ENCODE measurements around the gene CISH. TPM values are rescaled to one million over a fixed set of nuclear protein-coding genes. Genes with fewer than 3 reads are reported as not detected.

CISH gene
- polyA plus RNA-seq, 3 donors from 2014 or later: 4.5 to 23.2 (median 7.3) TPM

- H3K27me3 Mint-ChIP-seq (ENCODE audit: low read depth in 3 of 3): peaks cover 0 to 6% (median 2%) of the 10 kb centered on the region in 3 donors
Observed at GRCh38 chr3:50630394-50630793, 18.8 kb upstream of the CISH start.

GRCh38 chr3:50628601-50629000 lies 17.0 kb upstream of the CISH start:
- Mint-ChIP-seq H3K9me3 (no peaks in the 10 kb centered on the region), H3K36me3 (no peaks in the 10 kb centered on the region), H3K27me3 (ENCODE audit: low read depth in 3 of 3) (peaks cover 0 to 6% (median 2%) of the 10 kb centered on the region in 3 donors), H3K4me3 (no peak overlapping the region), H3K4me1 (peaks cover 93 to 99% of the 10 kb centered on the region in 2 donors), H3K27ac (peak overlapping the region in 2 of 6 donors; percentile 44 to 60)
- no peak for DNase-seq

More at GRCh38 chr3:50630394-50630793, 18.8 kb upstream of the CISH start:
- no peak for DNase-seq
- Mint-ChIP-seq H3K4me3 (peak overlapping the region; percentile 21 to 59 (median 52)), H3K4me1 (peaks cover 89 to 99% of the 10 kb centered on the region in 2 donors), H3K36me3 (no peaks in the 10 kb centered on the region), H3K9me3 (no peaks in the 10 kb centered on the region), H3K27ac (peak overlapping the region; percentile 64 to 95 (median 78))

DNA sequence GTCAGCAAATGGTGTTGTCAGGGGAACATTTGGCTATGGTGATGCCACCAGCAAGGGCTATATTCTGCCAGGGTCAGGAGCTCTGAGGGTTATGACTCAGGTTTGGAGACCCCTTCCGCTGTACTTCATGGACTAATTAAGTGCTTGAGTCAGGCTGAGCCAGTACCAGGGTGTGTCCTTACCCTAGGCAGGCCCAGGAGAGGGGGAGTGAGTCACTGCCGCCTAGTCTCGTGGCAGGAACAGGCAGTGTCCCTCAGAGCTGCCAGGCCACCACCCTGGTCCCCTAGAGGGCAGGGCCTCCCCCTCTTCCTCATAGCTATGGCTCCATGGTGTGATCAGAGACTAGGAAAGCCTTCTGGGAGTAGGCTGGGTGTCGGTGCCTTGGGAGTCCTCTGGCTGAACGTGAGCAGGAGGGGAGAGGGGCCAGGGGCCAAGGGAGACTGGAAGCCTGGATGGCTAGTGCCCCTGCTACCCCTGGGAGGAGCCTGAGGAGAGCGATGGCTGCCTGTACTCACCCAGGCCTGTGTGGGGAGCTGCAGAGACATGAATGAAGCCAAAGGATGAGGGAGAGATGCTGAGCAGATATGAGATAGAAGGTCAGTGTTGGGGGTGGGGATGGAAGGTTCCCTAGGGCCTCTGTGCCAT lies 16.0 kb upstream of the CISH start:
- DNase-seq: no peak
- peaks cover 93 to 99% of the 10 kb centered on the region in 2 donors for H3K4me1 Mint-ChIP-seq
- H3K27me3 Mint-ChIP-seq (ENCODE audit: low read depth in 3 of 3): peaks cover 0 to 2% (median 2%) of the 10 kb centered on the region in 3 donors
- no peak overlapping the region for H3K4me3 Mint-ChIP-seq
- no peaks in the 10 kb centered on the region for H3K9me3 Mint-ChIP-seq
- H3K27ac Mint-ChIP-seq: peak overlapping the region; percentile 24 to 74 (median 48)
- H3K36me3 Mint-ChIP-seq: no peaks in the 10 kb centered on the region

DNA sequence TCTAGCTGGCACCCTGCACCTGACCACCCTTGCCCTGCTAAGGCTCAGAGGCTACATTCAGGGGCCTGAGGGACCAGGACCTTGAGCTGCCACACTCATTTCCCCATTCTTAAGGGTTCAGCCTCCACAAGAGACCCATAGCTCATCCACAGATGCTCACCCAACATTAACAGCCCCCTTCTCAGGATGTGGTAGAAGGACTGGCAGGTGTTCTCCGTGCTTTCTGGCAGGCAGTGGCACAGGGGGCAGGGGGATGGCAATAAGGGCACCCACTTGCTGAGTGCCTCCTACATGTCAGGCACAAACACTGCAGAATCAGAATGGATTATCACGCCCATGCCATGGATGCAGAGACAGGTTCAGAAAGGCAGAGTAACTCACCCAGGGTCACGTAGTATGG lies 14.8 kb upstream of the CISH start:
- Mint-ChIP-seq H3K36me3 (peaks cover 0 to 4% (median 0%) of the 10 kb centered on the region in 3 donors), H3K4me1 (peaks cover 89 to 97% of the 10 kb centered on the region in 2 donors), H3K27ac (peak overlapping the region in 2 of 6 donors; percentile 55 to 56), H3K9me3 (no peaks in the 10 kb centered on the region), H3K4me3 (no peak overlapping the region), H3K27me3 (ENCODE audit: low read depth in 3 of 3) (peaks cover 0 to 2% (median 0%) of the 10 kb centered on the region in 3 donors)
- DNase-seq: no peak

DNA sequence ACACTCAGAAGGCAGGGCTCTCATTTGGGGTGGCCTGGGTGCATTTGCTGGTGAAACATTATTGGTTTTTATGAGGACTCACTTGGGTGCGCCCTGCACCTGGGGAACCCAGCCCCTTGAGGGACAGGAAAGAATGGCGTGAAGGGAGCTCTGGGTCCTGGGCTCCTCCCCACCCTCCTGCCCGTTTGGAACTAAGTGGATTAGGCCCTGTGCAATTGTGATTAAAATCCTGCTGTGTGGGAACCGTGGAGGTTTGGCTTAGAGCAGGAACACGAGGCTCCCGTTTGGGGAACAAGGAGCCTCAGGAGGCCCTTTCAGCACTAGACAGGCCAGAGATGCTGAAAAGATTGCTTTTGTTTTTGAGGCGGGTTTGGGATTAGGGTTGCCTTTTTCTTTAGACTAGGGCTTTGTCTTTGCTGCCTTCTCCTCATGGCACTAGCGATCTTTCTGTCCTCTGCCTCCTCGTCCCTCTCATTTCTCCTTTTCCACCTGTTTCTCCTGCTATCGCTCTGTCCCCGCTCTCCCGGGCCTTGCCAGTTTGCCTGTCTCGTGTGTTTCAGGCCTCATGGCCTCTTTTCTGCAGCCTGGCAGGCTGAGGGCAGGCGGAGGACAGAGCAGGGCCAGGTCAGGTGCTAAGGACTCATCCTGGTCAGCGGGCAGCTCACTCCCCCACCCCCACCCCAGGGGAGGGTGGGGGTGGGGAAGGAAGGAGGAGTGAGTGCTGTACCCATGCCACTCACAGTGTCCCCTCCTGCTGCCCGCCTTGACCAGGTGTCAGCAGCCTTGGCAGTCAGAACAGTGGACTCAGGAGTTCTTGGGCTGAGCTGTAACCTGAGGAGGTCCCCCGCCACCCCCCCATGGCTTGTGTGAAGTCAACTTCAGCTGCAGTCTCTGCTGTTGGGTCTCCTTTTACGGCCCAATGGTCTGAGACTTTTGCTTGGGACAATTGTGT lies 13.9 kb upstream of the CISH start:
- Mint-ChIP-seq H3K36me3 (peaks cover 0 to 4% (median 0%) of the 10 kb centered on the region in 3 donors), H3K4me3 (peak overlapping the region in 3 of 5 donors; percentile 38 to 50 (median 39)), H3K4me1 (peaks cover 87 to 95% of the 10 kb centered on the region in 2 donors), H3K9me3 (no peaks in the 10 kb centered on the region), H3K27me3 (ENCODE audit: low read depth in 3 of 3) (peaks cover 0 to 2% (median 0%) of the 10 kb centered on the region in 3 donors), H3K27ac (peak overlapping the region in 5 of 6 donors; percentile 62 to 95 (median 91))
- DNase-seq: no peak

DNA sequence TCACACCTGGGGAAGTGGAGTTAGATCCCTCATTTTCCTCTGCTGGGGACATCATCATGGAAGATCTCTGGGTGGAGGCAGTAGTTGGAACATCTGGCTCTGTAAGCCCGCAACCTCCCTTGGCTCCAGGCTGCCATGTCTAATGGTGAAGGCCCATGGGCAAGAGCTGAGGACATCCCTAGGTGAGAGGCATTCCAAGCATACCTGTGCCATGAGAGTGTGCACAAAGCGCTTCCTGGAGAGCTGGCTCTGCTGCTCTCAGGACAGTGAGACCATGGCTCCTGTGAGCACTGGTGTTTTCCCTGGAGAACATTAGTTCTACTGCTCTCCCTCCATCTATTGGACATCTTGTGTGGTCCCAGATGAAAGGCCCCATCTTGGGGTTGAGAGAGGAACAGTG lies 13.1 kb upstream of the CISH start:
- Mint-ChIP-seq H3K36me3 (peaks cover 0 to 4% (median 0%) of the 10 kb centered on the region in 3 donors), H3K27ac (peak overlapping the region; percentile 89 to 95 (median 92)), H3K4me3 (peak overlapping the region; percentile 75 to 83 (median 80)), H3K4me1 (peaks cover 87 to 95% of the 10 kb centered on the region in 2 donors), H3K9me3 (no peaks in the 10 kb centered on the region), H3K27me3 (ENCODE audit: low read depth in 3 of 3) (peaks cover 0 to 2% (median 0%) of the 10 kb centered on the region in 3 donors)
- no peak for DNase-seq

- H3K27me3 Mint-ChIP-seq (ENCODE audit: low read depth in 3 of 3): peaks cover 0 to 2% (median 0%) of the 10 kb centered on the region in 3 donors
- no peaks in the 10 kb centered on the region for H3K9me3 Mint-ChIP-seq
- peaks cover 0 to 4% (median 0%) of the 10 kb centered on the region in 3 donors for H3K36me3 Mint-ChIP-seq
- peaks cover 87 to 95% of the 10 kb centered on the region in 2 donors for H3K4me1 Mint-ChIP-seq
- H3K27ac Mint-ChIP-seq: peak overlapping the region; percentile 89 to 95 (median 92)
- H3K4me3 Mint-ChIP-seq: peak overlapping the region; percentile 75 to 83 (median 80)
- DNase-seq: peak in 2 of 3 donors; percentile 40 to 44
Observed at GRCh38 chr3:50623840-50624474, 12.4 kb upstream of the CISH start.

GRCh38 chr3:50622881-50623280 lies 11.3 kb upstream of the CISH start:
- Mint-ChIP-seq H3K36me3 (peaks cover 0 to 4% (median 0%) of the 10 kb centered on the region in 3 donors), H3K9me3 (no peaks in the 10 kb centered on the region), H3K27me3 (ENCODE audit: low read depth in 3 of 3) (peaks cover 0 to 2% (median 0%) of the 10 kb centered on the region in 3 donors), H3K27ac (peak overlapping the region; percentile 71 to 95 (median 90)), H3K4me3 (peak overlapping the region in 2 of 5 donors; percentile 10 to 76), H3K4me1 (peaks cover 90 to 96% of the 10 kb centered on the region in 2 donors)
- no peak for DNase-seq

GRCh38 chr3:50620820-50621219 lies 9.2 kb upstream of the CISH start:
- DNase-seq: no peak
- Mint-ChIP-seq H3K36me3 (peaks cover 0 to 4% (median 0%) of the 10 kb centered on the region in 3 donors), H3K4me3 (peak overlapping the region; percentile 53 to 91 (median 82)), H3K27me3 (ENCODE audit: low read depth in 3 of 3) (peaks cover 0 to 3% (median 2%) of the 10 kb centered on the region in 3 donors), H3K4me1 (peaks cover 83 to 86% of the 10 kb centered on the region in 2 donors), H3K9me3 (no peaks in the 10 kb centered on the region), H3K27ac (peak overlapping the region; percentile 90 to 97 (median 93))

- peaks cover 0 to 3% (median 2%) of the 10 kb centered on the region in 3 donors for H3K27me3 Mint-ChIP-seq (ENCODE audit: low read depth in 3 of 3)
Observed at GRCh38 chr3:50620420-50620819, 8.8 kb upstream of the CISH start.

GRCh38 chr3:50617911-50618481 lies 6.4 kb upstream of the CISH start:
- Mint-ChIP-seq H3K36me3 (peaks cover 0 to 4% (median 0%) of the 10 kb centered on the region in 3 donors), H3K27me3 (ENCODE audit: low read depth in 3 of 3) (peaks cover 0 to 3% (median 2%) of the 10 kb centered on the region in 3 donors), H3K4me1 (peaks cover 79% of the 10 kb centered on the region in 2 donors), H3K27ac (peak overlapping the region; percentile 89 to 97 (median 93)), H3K9me3 (no peaks in the 10 kb centered on the region), H3K4me3 (peak overlapping the region; percentile 82 to 93 (median 91))
- no peak for DNase-seq

More at GRCh38 chr3:50620420-50620819, 8.8 kb upstream of the CISH start:
- peaks cover 84 to 86% of the 10 kb centered on the region in 2 donors for H3K4me1 Mint-ChIP-seq
- DNase-seq: no peak
- peaks cover 0 to 4% (median 0%) of the 10 kb centered on the region in 3 donors for H3K36me3 Mint-ChIP-seq
- peak overlapping the region; percentile 53 to 91 (median 82) for H3K4me3 Mint-ChIP-seq
- H3K9me3 Mint-ChIP-seq: no peaks in the 10 kb centered on the region
- H3K27ac Mint-ChIP-seq: peak overlapping the region; percentile 90 to 97 (median 93)

- Mint-ChIP-seq H3K36me3 (peaks cover 0 to 1% (median 0%) of the 10 kb centered on the region in 3 donors), H3K9me3 (no peaks in the 10 kb centered on the region), H3K4me1 (peaks cover 79% of the 10 kb centered on the region in 2 donors), H3K27ac (peak within 1 kb of the TSS; percentile 90 to 97 (median 94)), H3K27me3 (ENCODE audit: low read depth in 3 of 3) (peaks cover 0 to 3% (median 2%) of the 10 kb centered on the region in 3 donors), H3K4me3 (peak within 1 kb of the TSS; percentile 82 to 93 (median 91))
- no peak for DNase-seq
Observed at GRCh38 chr3:50617096-50617791, 5.7 kb upstream of the CISH start, which contains the start of gene MAPKAPK3. TSS of gene MAPKAPK3 (plus strand) at chr3:50617151. CDS start at chr3:50617566, 415 bp downstream.
